ENCODE data around the gene KCTD19.
"Not testable (repeated sequence)": the region's sequence is repeated elsewhere in the genome, so short reads cannot be mapped to it uniquely, and the experiment has no call there.

Gene KCTD19

DNA sequence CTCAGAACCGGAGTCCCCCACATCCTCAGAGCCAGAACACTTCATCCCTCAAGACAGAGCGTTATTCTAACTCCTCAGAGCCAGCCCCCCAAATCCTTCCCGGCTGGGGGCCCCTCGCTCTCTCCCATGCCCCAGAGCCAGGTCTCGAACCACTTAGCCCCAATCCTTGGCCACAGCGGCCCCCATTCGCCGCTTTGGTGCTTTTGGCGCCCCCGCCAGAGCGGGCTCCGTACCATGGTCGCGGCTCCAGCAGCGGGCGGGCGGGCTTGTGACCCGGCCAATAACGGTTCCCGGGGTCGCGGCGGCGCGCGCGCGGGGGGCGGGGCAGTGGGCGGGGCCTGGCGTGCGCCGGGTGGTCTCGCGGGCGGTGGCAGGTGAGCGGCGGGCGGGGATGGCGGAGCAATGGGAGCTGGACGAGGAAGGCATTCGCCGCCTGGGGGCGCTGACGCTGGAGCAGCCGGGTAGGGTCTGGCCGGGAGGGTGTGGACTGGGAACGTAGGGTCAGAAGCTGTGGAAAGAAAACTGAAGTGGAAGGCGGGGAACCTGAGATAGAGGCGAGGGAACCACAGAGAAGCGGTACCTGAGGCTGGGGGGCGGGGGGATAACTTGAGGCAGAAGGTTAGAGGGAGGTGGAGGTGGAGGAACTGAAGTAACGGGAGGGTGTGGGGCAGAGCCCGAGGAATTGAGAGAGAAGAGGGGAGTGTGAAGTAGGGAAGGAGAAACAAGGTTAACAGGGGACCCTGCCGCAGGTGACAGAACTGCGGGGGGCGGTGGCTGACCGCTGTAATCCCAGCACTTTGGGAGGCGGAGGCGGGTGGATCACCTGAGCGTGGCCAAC is at the start of gene KCTD19, which contains the start of gene LRRC36:
TSS of gene KCTD19 (minus strand) at position 270 of the 838 bp plus-strand sequence. CDS start at position 236, 34 bp downstream.
TSS of gene LRRC36 (plus strand) at position 344 of the 838 bp plus-strand sequence. CDS start at position 392, 48 bp downstream.
- Histone ChIP-seq H3K4me1 (ENCODE audit: control insufficient read depth in 1 of 2, insufficient read depth in 2 of 2, low read length in 2 of 2) (peaks cover 4 to 14% of the 10 kb centered on the region in 2 donors), H3K9me3 (ENCODE audit: control insufficient read depth in 1 of 2, low read length in 2 of 2) (no peaks in the 10 kb centered on the region), H3K27me3 (ENCODE audit: low read depth, low read length) (peaks cover 1% of the 10 kb centered on the region), H3K27ac (ENCODE audit: low read length) (no peak within 1 kb of the TSS), H3K36me3 (ENCODE audit: control insufficient read depth in 1 of 2, insufficient read depth in 2 of 2, low read length in 2 of 2) (no peaks in the 10 kb centered on the region), H3K4me3 (ENCODE audit: low read depth in 1 of 2, low read length in 2 of 2) (peak within 1 kb of the TSS; percentile 31 to 63)

DNA sequence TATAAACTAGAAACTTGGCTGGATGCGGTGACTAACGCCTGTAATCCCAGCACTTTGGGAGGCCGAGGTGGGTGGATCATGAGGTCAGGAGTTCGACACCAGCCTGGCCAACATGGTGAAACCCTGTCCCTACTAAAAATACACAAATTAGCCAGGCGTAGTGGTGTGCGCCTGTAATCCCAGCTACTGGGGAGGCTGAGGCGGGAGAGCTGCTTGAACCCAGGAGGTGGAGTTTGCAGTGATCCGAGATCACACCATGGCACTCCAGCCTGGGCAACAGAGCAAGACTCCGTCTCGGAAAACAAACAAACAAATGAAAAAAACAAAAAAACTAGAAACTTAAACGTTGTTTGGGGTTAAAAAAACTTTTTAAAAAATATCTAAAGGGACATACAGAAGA is 49.5 kb upstream of the KCTD19 start:
- not testable (repeated sequence) for H3K27ac ChIP-seq (ENCODE audit: low read length)

DNA sequence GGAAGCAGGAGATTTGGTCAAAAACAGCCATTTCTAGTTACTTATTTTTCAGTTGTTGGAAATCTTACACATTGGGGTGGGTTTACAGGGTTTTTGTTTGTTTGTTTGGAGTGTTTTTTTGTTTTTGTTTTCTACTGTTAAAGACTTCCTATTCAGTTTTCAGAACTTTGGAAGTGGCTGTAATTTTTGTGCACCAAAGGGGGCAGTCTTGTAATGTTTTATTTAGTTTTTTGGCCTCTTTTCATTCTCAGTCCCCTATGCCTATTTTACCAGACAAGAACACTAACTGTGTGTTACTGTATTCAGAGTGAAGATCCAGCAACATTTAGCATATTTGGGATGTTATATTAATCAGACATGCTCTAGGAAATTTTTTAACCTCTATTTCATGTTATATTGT is 46.1 kb upstream of the KCTD19 start:
- Histone ChIP-seq H3K4me3 (ENCODE audit: low read depth in 1 of 2, low read length in 2 of 2) (no peak overlapping the region), H3K27me3 (ENCODE audit: low read depth, low read length) (no peaks in the 10 kb centered on the region), H3K4me1 (ENCODE audit: control insufficient read depth in 1 of 2, insufficient read depth in 2 of 2, low read length in 2 of 2) (peaks cover 0 to 4% of the 10 kb centered on the region in 2 donors), H3K27ac (ENCODE audit: low read length) (no peak overlapping the region), H3K36me3 (ENCODE audit: control insufficient read depth in 1 of 2, insufficient read depth in 2 of 2, low read length in 2 of 2) (no peaks in the 10 kb centered on the region), H3K9me3 (ENCODE audit: control insufficient read depth in 1 of 2, low read length in 2 of 2) (no peaks in the 10 kb centered on the region)

More for the DNA sequence above, 49.5 kb upstream of the KCTD19 start:
- not testable (repeated sequence) for H3K4me1 ChIP-seq (ENCODE audit: control insufficient read depth in 1 of 2, insufficient read depth in 2 of 2, low read length in 2 of 2); H3K27me3 ChIP-seq (ENCODE audit: low read depth, low read length); H3K4me3 ChIP-seq (ENCODE audit: low read depth in 1 of 2, low read length in 2 of 2); H3K36me3 ChIP-seq (ENCODE audit: control insufficient read depth in 1 of 2, insufficient read depth in 2 of 2, low read length in 2 of 2); H3K9me3 ChIP-seq (ENCODE audit: control insufficient read depth in 1 of 2, low read length in 2 of 2)

DNA sequence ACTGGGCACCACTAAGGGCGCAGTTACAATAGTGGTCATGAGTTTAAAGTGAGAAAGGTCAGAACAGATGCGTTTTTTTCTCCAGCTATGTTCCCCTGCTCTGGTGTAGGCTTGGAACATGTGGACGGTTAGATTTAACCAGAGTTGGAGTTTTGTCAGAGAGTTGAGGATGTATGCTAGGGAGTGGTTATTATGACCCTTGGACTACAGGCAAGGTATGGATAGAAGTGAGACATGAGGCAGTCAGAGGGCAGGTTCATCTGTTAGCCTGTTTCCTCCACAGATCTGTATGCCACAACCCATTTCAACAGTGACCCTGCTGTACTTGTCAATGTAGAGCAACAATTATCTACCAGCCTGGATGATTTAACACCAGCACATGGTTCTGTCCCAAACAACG is 44.1 kb upstream of the KCTD19 start:
- H3K36me3 ChIP-seq (ENCODE audit: control insufficient read depth in 1 of 2, insufficient read depth in 2 of 2, low read length in 2 of 2) = no peaks in the 10 kb centered on the region
- no peak overlapping the region for H3K27ac ChIP-seq (ENCODE audit: low read length)

DNA sequence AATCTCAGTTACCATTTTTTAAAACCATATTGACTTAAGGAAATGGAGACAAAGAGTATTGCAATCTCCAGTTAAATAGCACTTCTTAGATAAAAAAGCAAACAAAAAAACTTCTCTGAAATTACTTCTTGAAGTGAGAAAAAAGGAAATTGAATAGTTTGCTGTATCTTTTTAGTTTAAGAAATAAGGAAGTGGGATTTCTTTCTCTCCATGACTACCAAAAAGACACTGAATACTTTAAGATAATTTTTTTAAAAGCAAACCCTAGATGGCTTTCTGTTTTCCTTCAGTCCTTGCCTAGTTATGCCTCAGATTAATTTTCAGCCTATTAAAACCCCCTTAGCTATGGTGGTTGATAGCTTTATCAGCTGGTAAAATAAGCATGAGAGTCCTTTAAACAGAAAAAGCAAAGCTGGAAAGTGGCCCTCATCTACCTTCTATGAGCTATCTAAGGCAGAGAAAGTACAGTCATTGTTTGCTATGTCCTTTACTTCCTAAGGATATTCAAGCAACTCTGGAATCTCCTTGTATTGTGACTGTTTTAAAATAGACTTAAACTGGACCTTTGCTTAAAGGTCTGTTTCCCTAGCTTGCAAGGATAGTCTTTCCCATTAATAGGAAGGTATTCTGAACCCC is 38.2 kb upstream of the KCTD19 start:
- Histone ChIP-seq H3K36me3 (ENCODE audit: control insufficient read depth in 1 of 2, insufficient read depth in 2 of 2, low read length in 2 of 2) (no peaks in the 10 kb centered on the region), H3K4me3 (ENCODE audit: low read depth in 1 of 2, low read length in 2 of 2) (no peak overlapping the region), H3K4me1 (ENCODE audit: control insufficient read depth in 1 of 2, insufficient read depth in 2 of 2, low read length in 2 of 2) (no peaks in the 10 kb centered on the region), H3K9me3 (ENCODE audit: control insufficient read depth in 1 of 2, low read length in 2 of 2) (no peaks in the 10 kb centered on the region), H3K27me3 (ENCODE audit: low read depth, low read length) (no peaks in the 10 kb centered on the region), H3K27ac (ENCODE audit: low read length) (peak overlapping the region; percentile 27)

More for the DNA sequence above, 44.1 kb upstream of the KCTD19 start:
- H3K4me3 ChIP-seq (ENCODE audit: low read depth in 1 of 2, low read length in 2 of 2) = no peak overlapping the region
- H3K27me3 ChIP-seq (ENCODE audit: low read depth, low read length) = no peaks in the 10 kb centered on the region
- H3K9me3 ChIP-seq (ENCODE audit: control insufficient read depth in 1 of 2, low read length in 2 of 2) = no peaks in the 10 kb centered on the region
- H3K4me1 ChIP-seq (ENCODE audit: control insufficient read depth in 1 of 2, insufficient read depth in 2 of 2, low read length in 2 of 2) = peaks cover 0 to 4% of the 10 kb centered on the region in 2 donors

DNA sequence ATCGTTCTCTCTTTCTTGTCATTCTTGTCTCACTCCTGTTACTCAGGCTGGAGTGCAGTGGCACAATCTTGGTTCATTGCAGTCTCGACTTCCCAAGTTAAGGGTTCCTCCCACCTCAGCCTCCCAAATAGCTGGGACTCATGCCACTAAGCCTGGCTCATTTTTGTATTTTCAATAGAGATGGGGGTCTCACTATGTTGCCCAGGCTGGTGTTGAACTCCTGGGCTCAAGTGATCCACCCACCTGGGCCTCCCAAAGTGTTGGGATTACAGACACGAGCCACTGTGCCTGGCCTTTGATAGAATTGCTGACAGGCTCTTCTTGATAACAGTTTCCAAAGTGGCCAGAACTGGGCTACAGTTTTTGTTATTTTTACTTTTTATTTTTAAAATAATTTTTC is 34.5 kb upstream of the KCTD19 start:
- Histone ChIP-seq H3K27ac (ENCODE audit: low read length) (no peak overlapping the region), H3K4me1 (ENCODE audit: control insufficient read depth in 1 of 2, insufficient read depth in 2 of 2, low read length in 2 of 2) (no peaks in the 10 kb centered on the region), H3K9me3 (ENCODE audit: control insufficient read depth in 1 of 2, low read length in 2 of 2) (no peaks in the 10 kb centered on the region), H3K4me3 (ENCODE audit: low read depth in 1 of 2, low read length in 2 of 2) (no peak overlapping the region), H3K36me3 (ENCODE audit: control insufficient read depth in 1 of 2, insufficient read depth in 2 of 2, low read length in 2 of 2) (no peaks in the 10 kb centered on the region), H3K27me3 (ENCODE audit: low read depth, low read length) (no peaks in the 10 kb centered on the region)

DNA sequence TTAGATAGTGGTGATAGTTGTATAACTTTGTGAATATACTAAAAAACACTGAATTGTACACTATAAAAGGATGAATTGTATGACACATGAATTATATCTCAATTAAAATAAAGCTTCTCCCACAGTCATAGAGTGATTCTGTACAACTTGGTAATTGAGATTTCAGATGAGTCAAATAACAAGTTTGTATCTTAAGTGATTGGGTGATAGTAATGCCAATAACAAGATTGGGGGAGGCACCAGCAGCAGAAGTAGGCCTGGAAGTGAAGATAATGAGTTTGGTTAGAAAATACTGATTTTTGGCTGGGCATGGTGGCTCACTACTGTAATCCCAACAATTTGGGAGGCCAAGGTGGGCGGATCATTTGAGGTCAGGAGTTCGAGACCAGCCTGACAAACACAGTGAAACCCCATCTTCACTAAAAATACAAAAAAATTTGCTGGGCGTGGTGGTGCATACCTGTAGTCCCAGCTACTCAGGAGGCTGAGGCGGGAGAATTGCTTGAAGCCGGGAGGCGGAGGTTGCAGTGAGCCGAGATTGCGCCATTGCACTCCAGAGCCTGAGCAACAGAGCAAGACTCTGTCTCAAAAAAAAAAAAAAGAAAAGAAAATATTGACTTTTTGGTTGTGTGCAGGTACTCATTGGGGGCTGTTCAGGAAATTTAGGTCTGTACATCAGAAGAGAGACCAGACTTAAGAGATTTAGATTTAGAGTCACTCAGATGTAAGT is 33.2 kb upstream of the KCTD19 start:
- H3K4me3 ChIP-seq (ENCODE audit: low read depth in 1 of 2, low read length in 2 of 2); H3K9me3 ChIP-seq (ENCODE audit: control insufficient read depth in 1 of 2, low read length in 2 of 2); H3K27me3 ChIP-seq (ENCODE audit: low read depth, low read length); H3K27ac ChIP-seq (ENCODE audit: low read length); H3K36me3 ChIP-seq (ENCODE audit: control insufficient read depth in 1 of 2, insufficient read depth in 2 of 2, low read length in 2 of 2); H3K4me1 ChIP-seq (ENCODE audit: control insufficient read depth in 1 of 2, insufficient read depth in 2 of 2, low read length in 2 of 2): not testable (repeated sequence)

DNA sequence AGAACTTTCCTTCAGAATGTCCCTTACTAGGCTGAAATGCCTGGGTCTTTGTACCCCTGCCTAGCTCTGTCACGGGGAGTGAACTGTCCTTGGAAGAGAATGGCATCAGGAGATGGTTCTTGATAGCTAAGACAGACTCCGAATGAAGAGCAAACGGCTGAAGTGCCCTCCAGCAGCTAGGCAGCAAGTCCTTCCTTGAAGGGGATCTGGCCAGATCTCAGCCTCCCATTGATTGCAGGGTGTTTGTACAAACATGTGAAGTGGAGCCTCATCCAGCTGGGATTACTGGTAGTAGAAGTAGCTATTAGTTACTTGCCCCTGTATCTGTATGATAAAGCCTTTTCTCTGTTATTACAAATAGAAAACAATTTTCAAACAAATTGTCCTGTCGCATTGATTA is 31.0 kb upstream of the KCTD19 start:
- Histone ChIP-seq H3K9me3 (ENCODE audit: control insufficient read depth in 1 of 2, low read length in 2 of 2) (no peaks in the 10 kb centered on the region), H3K36me3 (ENCODE audit: control insufficient read depth in 1 of 2, insufficient read depth in 2 of 2, low read length in 2 of 2) (no peaks in the 10 kb centered on the region), H3K27ac (ENCODE audit: low read length) (no peak overlapping the region), H3K4me1 (ENCODE audit: control insufficient read depth in 1 of 2, insufficient read depth in 2 of 2, low read length in 2 of 2) (no peaks in the 10 kb centered on the region), H3K27me3 (ENCODE audit: low read depth, low read length) (no peaks in the 10 kb centered on the region), H3K4me3 (ENCODE audit: low read depth in 1 of 2, low read length in 2 of 2) (no peak overlapping the region)

DNA sequence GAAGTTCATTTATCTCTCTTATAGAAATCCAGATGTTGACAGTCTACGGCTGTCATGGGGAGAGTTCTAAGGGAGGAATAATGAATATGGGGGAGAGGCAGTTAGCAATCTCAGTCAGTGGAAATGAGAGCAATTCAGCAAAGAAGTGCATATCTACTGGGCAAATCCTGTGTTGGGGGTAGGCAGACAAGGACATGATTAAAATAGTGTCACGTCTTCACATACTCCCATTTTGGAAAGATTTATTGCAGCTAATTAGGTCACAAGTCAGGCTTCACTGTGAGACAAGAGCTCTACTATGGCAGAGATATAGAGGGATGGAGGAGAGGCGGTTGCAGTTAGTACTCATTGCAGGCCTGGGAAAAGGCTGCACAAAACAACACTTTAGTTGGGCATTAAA is 29.9 kb upstream of the KCTD19 start:
- no peaks in the 10 kb centered on the region for H3K4me1 ChIP-seq (ENCODE audit: control insufficient read depth in 1 of 2, insufficient read depth in 2 of 2, low read length in 2 of 2)
- H3K36me3 ChIP-seq (ENCODE audit: control insufficient read depth in 1 of 2, insufficient read depth in 2 of 2, low read length in 2 of 2) = no peaks in the 10 kb centered on the region
- H3K4me3 ChIP-seq (ENCODE audit: low read depth in 1 of 2, low read length in 2 of 2) = no peak overlapping the region
- no peaks in the 10 kb centered on the region for H3K27me3 ChIP-seq (ENCODE audit: low read depth, low read length)
- H3K27ac ChIP-seq (ENCODE audit: low read length) = no peak overlapping the region
- H3K9me3 ChIP-seq (ENCODE audit: control insufficient read depth in 1 of 2, low read length in 2 of 2) = no peaks in the 10 kb centered on the region

DNA sequence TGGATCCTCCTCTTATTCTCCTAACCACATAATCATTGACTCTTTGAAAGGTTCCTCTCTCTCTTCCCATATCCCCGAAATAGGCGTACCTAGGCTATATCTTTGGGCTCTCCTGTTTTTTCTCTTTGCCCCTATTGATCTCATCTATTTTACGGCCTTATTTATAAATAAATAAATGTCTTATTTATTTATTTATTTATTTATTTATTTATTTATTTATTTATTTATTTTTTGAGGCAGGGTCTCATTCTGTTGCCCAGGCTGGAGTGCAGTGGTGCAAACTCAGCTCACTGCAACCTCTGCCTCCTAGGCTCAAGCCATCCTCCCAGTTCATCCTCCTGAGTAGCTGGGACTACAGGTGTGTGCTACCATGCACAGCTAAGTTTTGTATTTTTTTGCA is 25.9 kb upstream of the KCTD19 start:
- not testable (repeated sequence) for H3K4me1 ChIP-seq (ENCODE audit: control insufficient read depth in 1 of 2, insufficient read depth in 2 of 2, low read length in 2 of 2); H3K27me3 ChIP-seq (ENCODE audit: low read depth, low read length); H3K4me3 ChIP-seq (ENCODE audit: low read depth in 1 of 2, low read length in 2 of 2); H3K27ac ChIP-seq (ENCODE audit: low read length); H3K36me3 ChIP-seq (ENCODE audit: control insufficient read depth in 1 of 2, insufficient read depth in 2 of 2, low read length in 2 of 2); H3K9me3 ChIP-seq (ENCODE audit: control insufficient read depth in 1 of 2, low read length in 2 of 2)

DNA sequence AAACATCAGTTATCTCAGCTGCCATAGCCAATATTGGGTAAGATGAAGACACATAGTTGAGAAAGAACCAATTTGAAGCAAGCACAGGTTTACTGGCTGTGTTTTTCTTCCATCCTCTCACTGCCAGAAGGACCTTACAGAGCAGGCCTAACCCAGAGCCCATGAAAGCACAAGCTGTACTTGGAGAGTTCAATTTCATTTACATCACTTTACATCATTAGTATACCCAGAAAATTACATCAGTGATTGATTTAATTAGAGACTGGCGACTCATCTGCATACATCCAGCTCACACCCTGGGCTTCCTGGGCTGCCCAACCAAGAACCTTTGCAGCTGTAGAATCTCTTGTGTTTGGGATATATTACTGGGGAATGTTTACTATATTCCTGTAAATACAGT is 23.8 kb upstream of the KCTD19 start:
- Histone ChIP-seq H3K9me3 (ENCODE audit: control insufficient read depth in 1 of 2, low read length in 2 of 2) (no peaks in the 10 kb centered on the region), H3K36me3 (ENCODE audit: control insufficient read depth in 1 of 2, insufficient read depth in 2 of 2, low read length in 2 of 2) (no peaks in the 10 kb centered on the region), H3K27me3 (ENCODE audit: low read depth, low read length) (no peaks in the 10 kb centered on the region), H3K4me3 (ENCODE audit: low read depth in 1 of 2, low read length in 2 of 2) (no peak overlapping the region), H3K4me1 (ENCODE audit: control insufficient read depth in 1 of 2, insufficient read depth in 2 of 2, low read length in 2 of 2) (no peaks in the 10 kb centered on the region), H3K27ac (ENCODE audit: low read length) (no peak overlapping the region)
